SK-N-SH (cell line): ENCODE measurements around the gene SIM1. TPM values are rescaled to one million over a fixed set of nuclear protein-coding genes. Genes with fewer than 3 reads are reported as not detected.

Experiments used
- CTCF ChIA-PET: fragments of 300-600, 350-600 bp; formaldehyde crosslinking; extraction: SDS; loops from one replicate; lab custom pipeline; 2021; lab: Yijun Ruan, JAX
- POLR2A ChIA-PET: fragments of 350-600 bp; sonication (Branson Sonifier 250); formaldehyde crosslinking; extraction: SDS; loops from one replicate; lab custom pipeline; 2020; ENCODE audit warnings: antibody characterized with exemption, inconsistent platforms; lab: Yijun Ruan, JAX
- DNase-seq: peaks from one replicate; pipeline ENCODE4 v3.0.0; 2012
- H2AFZ ChIP-seq: fragments of 200-600 bp; sonication (generic); 2 replicates; pipeline ENCODE4 v1.8.1; 2016; ENCODE audit warnings: antibody characterized with exemption, mild to moderate bottlenecking, low read depth
- H3F3A ChIP-seq: fragments of 200-600 bp; sonication (generic); replicated peaks from 2 replicates; pipeline ENCODE3; 2016; ENCODE audit warnings: antibody characterized with exemption, mild to moderate bottlenecking; ENCODE audit not compliant: insufficient read depth
- H3K27ac ChIP-seq, 2 experiments: fragments of 200-500 bp in 1 of 2; fragments of 200-600 bp in 1 of 2; sonication (Bioruptor generic) in 1 of 2; sonication (generic), shearing (Covaris generic) in 1 of 2; 2 replicates each; pipeline versions ENCODE4 v1.5.1 to v1.6.1; 2014 to 2016; ENCODE audit warnings: low read depth in 2 of 2, inconsistent platforms in 1 of 2, low read length in 1 of 2, mild to moderate bottlenecking in 1 of 2, mixed read lengths in 1 of 2
- H3K27me3 ChIP-seq: fragments of 200-600 bp; sonication (generic), shearing (Covaris generic); 2 replicates; pipeline ENCODE4 v1.6.1; 2016; ENCODE audit warnings: mixed run types; ENCODE audit not compliant: insufficient read depth
- H3K36me3 ChIP-seq, 2 experiments: fragments of 200-500 bp in 1 of 2; fragments of 200-600 bp in 1 of 2; sonication (Bioruptor generic) in 1 of 2; sonication (generic) in 1 of 2; replicated peaks in 1 of 2; 2 replicates each; pipeline versions ENCODE3 to v1.5.1; 2014 to 2016; ENCODE audit warnings: low read length in 1 of 2, mild to moderate bottlenecking in 1 of 2; ENCODE audit not compliant: insufficient read depth in 2 of 2, control insufficient read depth in 1 of 2
- H3K4me1 ChIP-seq, 2 experiments: fragments of 200-500 bp in 1 of 2; fragments of 200-600 bp in 1 of 2; sonication (Bioruptor generic) in 1 of 2; sonication (generic), shearing (Covaris generic) in 1 of 2; 2 replicates each; pipeline versions ENCODE4 v1.5.1 to v1.6.1; 2014 to 2016; ENCODE audit warnings: low read depth in 1 of 2, low read length in 1 of 2, mixed run types in 1 of 2; ENCODE audit not compliant: insufficient read depth in 2 of 2, control insufficient read depth in 1 of 2
- H3K4me2 ChIP-seq: fragments of 200-600 bp; sonication (generic), shearing (Covaris generic); 2 replicates; pipeline ENCODE4 v1.6.1; 2017; ENCODE audit warnings: mixed run types
- H3K4me3 ChIP-seq, 2 experiments: fragments of 200-500 bp in 1 of 2; fragments of 200-600 bp in 1 of 2; sonication (Bioruptor generic) in 1 of 2; sonication (generic), shearing (Covaris generic) in 1 of 2; 2 replicates each; pipeline versions ENCODE4 v1.5.1 to v1.8.1; 2014 to 2016; ENCODE audit warnings: low read depth in 2 of 2, inconsistent platforms in 1 of 2, low read length in 1 of 2, mild to moderate bottlenecking in 1 of 2, mixed read lengths in 1 of 2, moderate library complexity in 1 of 2
- H3K79me2 ChIP-seq: fragments of 200-600 bp; sonication (generic); 2 replicates; pipeline ENCODE4 v1.8.1; 2017; ENCODE audit warnings: mild to moderate bottlenecking; ENCODE audit not compliant: insufficient read depth
- H3K9ac ChIP-seq: fragments of 200-600 bp; sonication (generic); 2 replicates; pipeline ENCODE4 v1.6.1; 2017; ENCODE audit warnings: mixed run types
- H3K9me2 ChIP-seq: fragments of 200-600 bp; sonication (generic); 2 replicates; pipeline ENCODE4 v1.6.1; 2017; ENCODE audit warnings: mixed run types
- H3K9me3 ChIP-seq: fragments of 200-600 bp; sonication (generic); 2 replicates; pipeline ENCODE4 v1.6.1; 2017; ENCODE audit warnings: mixed run types, mild to moderate bottlenecking, moderate library complexity
- H4K20me1 ChIP-seq: fragments of 200-600 bp; sonication (generic); 2 replicates; pipeline ENCODE4 v1.6.1; 2017; ENCODE audit warnings: mild to moderate bottlenecking, mixed run types; ENCODE audit not compliant: insufficient read depth
- ELF1 ChIP-seq: IDR thresholded peaks from 2 replicates; pipeline ENCODE4 v1.4.0; 2012
- EP300 ChIP-seq, 2 experiments: IDR thresholded peaks; 2 replicates each; pipeline versions ENCODE4 v1.4.0 to v1.6.1; 2012; ENCODE audit warnings: borderline replicate concordance in 1 of 2, low read depth in 1 of 2, low read length in 1 of 2
- FOXJ3 ChIP-seq: sonication (generic); formaldehyde crosslinking; IDR thresholded peaks from 2 replicates; pipeline ENCODE4 v1.5.1; 2020; ENCODE audit warnings: mild to moderate bottlenecking, missing genetic modification reagents
- GABPA ChIP-seq: IDR thresholded peaks from 2 replicates; pipeline ENCODE4 v1.4.0; 2012; ENCODE audit warnings: low read depth, mild to moderate bottlenecking
- MEF2A ChIP-seq: IDR thresholded peaks from 2 replicates; pipeline ENCODE4 v1.4.0; 2012; ENCODE audit warnings: low read depth, borderline replicate concordance
- NFIC ChIP-seq: IDR thresholded peaks from 2 replicates; pipeline ENCODE4 v1.4.0; 2012; ENCODE audit warnings: borderline replicate concordance
- POLR2AphosphoS5 ChIP-seq: IDR thresholded peaks from 2 replicates; pipeline ENCODE4 v1.6.1; 2012; ENCODE audit warnings: low read depth, low read length
- RFX5 ChIP-seq: IDR thresholded peaks from 2 replicates; pipeline ENCODE4 v1.6.1; 2012; ENCODE audit warnings: mild to moderate bottlenecking, improper control_type of control experiment, low read length
- SMC3 ChIP-seq: IDR thresholded peaks from 2 replicates; pipeline ENCODE4 v1.6.1; 2012; ENCODE audit warnings: low read depth, low read length, improper control_type of control experiment
- TCF12 ChIP-seq: IDR thresholded peaks from 2 replicates; pipeline ENCODE4 v1.4.0; 2012
- WGBS: methylation state at CpG from one replicate; pipeline ENCODE4 v1.1.6; 2017; ENCODE audit warnings: low lambda C conversion rate; 5-methylcytosine and 5-hydroxymethylcytosine counted together
- polyA plus RNA-seq, 3 experiments: library from polyadenylated mRNA; depleted of rRNA; stranded (reverse); fragments of >200 nt; gene quantifications; 2 replicates each; pipeline ENCODE4 v1.2.3, GENCODE V29; 2012
- TF ChIP-seq, protein P1 (sequence below): IDR thresholded peaks from 2 replicates; pipeline ENCODE4 v1.6.1; 2012; ENCODE audit warnings: mild to moderate bottlenecking, low read depth, low read length, moderate library complexity
- TF ChIP-seq, protein P2 (sequence below): fragments of 200-600 bp; sonication (generic); IDR thresholded peaks from 2 replicates; pipeline ENCODE4 v1.6.1; 2017; ENCODE audit warnings: antibody characterized with exemption, mild to moderate bottlenecking, moderate library complexity
- TF ChIP-seq, protein P3 (sequence below): IDR thresholded peaks from 2 replicates; pipeline ENCODE4; 2012
- TF ChIP-seq, protein P4 (sequence below): fragments of 150-350 bp; IDR thresholded peaks from 2 replicates; pipeline ENCODE4 v1.6.1; 2016; ENCODE audit warnings: mild to moderate bottlenecking, low read depth, low read length

SIM1 gene
- polyA plus RNA-seq, 1 of the 3 experiments (the other 2 are of a cell fraction) = not detected

DNA sequence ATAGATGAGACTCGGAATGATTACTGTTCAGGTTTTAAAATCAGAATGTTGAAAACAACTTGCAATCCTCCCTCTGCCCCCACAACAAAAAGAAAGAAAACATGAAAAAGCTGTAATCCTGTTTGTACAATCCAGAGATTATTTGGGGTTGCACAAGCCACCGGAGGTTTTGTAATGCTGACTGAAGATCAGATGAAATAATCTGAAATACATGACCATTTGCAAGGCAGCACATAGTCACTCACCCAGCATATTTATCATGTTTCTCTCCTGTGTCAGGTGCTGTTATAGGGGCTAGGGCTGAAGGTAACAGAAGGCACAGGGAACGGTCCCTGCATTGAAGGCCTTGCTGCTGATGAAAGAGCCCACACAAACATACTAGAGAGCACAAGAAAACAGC is 85.3 kb downstream of the SIM1 start:
- Histone ChIP-seq H3K4me3 (no peak overlapping the region), H3K4me1 (no peaks in the 10 kb centered on the region), H4K20me1 (no peaks in the 10 kb centered on the region), H3K9me2 (no peaks in the 10 kb centered on the region), H3K9me3 (no peaks in the 10 kb centered on the region), H3K36me3 (no peaks in the 10 kb centered on the region), H3K9ac (no peak overlapping the region), H3K27ac (no peak overlapping the region), H3K79me2 (no peaks in the 10 kb centered on the region), H3F3A (no peaks in the 10 kb centered on the region), H3K4me2 (no peak overlapping the region), H3K27me3 (no peaks in the 10 kb centered on the region), H2AFZ (no peak overlapping the region)
- ChIA-PET CTCF (no interaction called here), POLR2A (no interaction called here)
- TF ChIP-seq, protein P1, sequence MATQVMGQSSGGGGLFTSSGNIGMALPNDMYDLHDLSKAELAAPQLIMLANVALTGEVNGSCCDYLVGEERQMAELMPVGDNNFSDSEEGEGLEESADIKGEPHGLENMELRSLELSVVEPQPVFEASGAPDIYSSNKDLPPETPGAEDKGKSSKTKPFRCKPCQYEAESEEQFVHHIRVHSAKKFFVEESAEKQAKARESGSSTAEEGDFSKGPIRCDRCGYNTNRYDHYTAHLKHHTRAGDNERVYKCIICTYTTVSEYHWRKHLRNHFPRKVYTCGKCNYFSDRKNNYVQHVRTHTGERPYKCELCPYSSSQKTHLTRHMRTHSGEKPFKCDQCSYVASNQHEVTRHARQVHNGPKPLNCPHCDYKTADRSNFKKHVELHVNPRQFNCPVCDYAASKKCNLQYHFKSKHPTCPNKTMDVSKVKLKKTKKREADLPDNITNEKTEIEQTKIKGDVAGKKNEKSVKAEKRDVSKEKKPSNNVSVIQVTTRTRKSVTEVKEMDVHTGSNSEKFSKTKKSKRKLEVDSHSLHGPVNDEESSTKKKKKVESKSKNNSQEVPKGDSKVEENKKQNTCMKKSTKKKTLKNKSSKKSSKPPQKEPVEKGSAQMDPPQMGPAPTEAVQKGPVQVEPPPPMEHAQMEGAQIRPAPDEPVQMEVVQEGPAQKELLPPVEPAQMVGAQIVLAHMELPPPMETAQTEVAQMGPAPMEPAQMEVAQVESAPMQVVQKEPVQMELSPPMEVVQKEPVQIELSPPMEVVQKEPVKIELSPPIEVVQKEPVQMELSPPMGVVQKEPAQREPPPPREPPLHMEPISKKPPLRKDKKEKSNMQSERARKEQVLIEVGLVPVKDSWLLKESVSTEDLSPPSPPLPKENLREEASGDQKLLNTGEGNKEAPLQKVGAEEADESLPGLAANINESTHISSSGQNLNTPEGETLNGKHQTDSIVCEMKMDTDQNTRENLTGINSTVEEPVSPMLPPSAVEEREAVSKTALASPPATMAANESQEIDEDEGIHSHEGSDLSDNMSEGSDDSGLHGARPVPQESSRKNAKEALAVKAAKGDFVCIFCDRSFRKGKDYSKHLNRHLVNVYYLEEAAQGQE = no peak
- TF ChIP-seq ELF1 (no peak), GABPA (no peak), NFIC (no peak), FOXJ3 (no peak), POLR2AphosphoS5 (no peak), MEF2A (no peak), SMC3 (no peak), RFX5 (no peak), EP300 (IDR thresholded peaks at IDR 0.05; ENCODE audit: borderline replicate concordance in 1 of 2, low read depth in 1 of 2, low read length in 1 of 2) (no peak), TCF12 (no peak)
- TF ChIP-seq, protein P2, sequence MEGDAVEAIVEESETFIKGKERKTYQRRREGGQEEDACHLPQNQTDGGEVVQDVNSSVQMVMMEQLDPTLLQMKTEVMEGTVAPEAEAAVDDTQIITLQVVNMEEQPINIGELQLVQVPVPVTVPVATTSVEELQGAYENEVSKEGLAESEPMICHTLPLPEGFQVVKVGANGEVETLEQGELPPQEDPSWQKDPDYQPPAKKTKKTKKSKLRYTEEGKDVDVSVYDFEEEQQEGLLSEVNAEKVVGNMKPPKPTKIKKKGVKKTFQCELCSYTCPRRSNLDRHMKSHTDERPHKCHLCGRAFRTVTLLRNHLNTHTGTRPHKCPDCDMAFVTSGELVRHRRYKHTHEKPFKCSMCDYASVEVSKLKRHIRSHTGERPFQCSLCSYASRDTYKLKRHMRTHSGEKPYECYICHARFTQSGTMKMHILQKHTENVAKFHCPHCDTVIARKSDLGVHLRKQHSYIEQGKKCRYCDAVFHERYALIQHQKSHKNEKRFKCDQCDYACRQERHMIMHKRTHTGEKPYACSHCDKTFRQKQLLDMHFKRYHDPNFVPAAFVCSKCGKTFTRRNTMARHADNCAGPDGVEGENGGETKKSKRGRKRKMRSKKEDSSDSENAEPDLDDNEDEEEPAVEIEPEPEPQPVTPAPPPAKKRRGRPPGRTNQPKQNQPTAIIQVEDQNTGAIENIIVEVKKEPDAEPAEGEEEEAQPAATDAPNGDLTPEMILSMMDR = no peak
- TF ChIP-seq, protein P3, sequence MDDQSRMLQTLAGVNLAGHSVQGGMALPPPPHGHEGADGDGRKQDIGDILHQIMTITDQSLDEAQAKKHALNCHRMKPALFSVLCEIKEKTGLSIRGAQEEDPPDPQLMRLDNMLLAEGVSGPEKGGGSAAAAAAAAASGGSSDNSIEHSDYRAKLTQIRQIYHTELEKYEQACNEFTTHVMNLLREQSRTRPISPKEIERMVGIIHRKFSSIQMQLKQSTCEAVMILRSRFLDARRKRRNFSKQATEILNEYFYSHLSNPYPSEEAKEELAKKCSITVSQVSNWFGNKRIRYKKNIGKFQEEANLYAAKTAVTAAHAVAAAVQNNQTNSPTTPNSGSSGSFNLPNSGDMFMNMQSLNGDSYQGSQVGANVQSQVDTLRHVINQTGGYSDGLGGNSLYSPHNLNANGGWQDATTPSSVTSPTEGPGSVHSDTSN = no peak
- TF ChIP-seq, protein P4, sequence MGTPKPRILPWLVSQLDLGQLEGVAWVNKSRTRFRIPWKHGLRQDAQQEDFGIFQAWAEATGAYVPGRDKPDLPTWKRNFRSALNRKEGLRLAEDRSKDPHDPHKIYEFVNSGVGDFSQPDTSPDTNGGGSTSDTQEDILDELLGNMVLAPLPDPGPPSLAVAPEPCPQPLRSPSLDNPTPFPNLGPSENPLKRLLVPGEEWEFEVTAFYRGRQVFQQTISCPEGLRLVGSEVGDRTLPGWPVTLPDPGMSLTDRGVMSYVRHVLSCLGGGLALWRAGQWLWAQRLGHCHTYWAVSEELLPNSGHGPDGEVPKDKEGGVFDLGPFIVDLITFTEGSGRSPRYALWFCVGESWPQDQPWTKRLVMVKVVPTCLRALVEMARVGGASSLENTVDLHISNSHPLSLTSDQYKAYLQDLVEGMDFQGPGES = no peak
- no peak for DNase-seq
- 18% methylated on average over 3 of the region's 3 CpGs for WGBS
